Psoas muscle (tissue), 8 donors: ENCODE results near the gene FOXL1. TPM values are rescaled to one million over a fixed set of nuclear protein-coding genes. Genes with fewer than 3 reads are reported as not detected.

Experiments
- ATAC-seq, 4 donors: fragments of 200-7000 bp; cut with Tn5 transposase; one replicate each; pipeline ENCODE4 v1.9.1; 2020; ENCODE audit warnings: moderate library complexity in 3 of 4, mild to moderate bottlenecking in 2 of 4
- DNase-seq, 2 donors: peaks; one replicate each; pipeline ENCODE4 v3.0.0-alpha.2; 2020
- H3K27ac ChIP-seq: fragments of 200-600 bp; one replicate; pipeline ENCODE4 v1.8.0; 2022
- H3K27me3 ChIP-seq, 3 donors: fragments of 200-600 bp in 1 of 3; one replicate each; pipeline versions ENCODE4 v1.6.1 to v1.8.0; 2013 to 2022; ENCODE audit warnings: low read length in 2 of 3, mild to moderate bottlenecking in 2 of 3, moderate library complexity in 1 of 3; ENCODE audit not compliant: insufficient read depth in 3 of 3
- H3K36me3 ChIP-seq, 2 donors: fragments of 200-600 bp in 1 of 2; one replicate each; pipeline versions ENCODE4 v1.6.1 to v1.8.0; 2013 to 2022; ENCODE audit warnings: low read depth in 1 of 2, mild to moderate bottlenecking in 1 of 2, moderate library complexity in 1 of 2; ENCODE audit not compliant: insufficient read depth in 1 of 2
- H3K4me1 ChIP-seq: fragments of 200-600 bp; one replicate; pipeline ENCODE4 v1.8.0; 2022
- H3K4me3 ChIP-seq: fragments of 200-600 bp; one replicate; pipeline ENCODE4 v1.8.0; 2022; ENCODE audit warnings: mild to moderate bottlenecking
- H3K9me3 ChIP-seq: fragments of 200-600 bp; one replicate; pipeline ENCODE4 v1.8.0; 2022
- CTCF ChIP-seq: fragments of 200-600 bp; IDR thresholded peaks from one replicate; pipeline ENCODE4 v1.8.0; 2022; ENCODE audit warnings: antibody characterized with exemption
- WGBS, 3 donors: extraction: QIAGEN DNeasy Blood & Tissue Kit; methylation state at CpG; one replicate each; pipeline versions ENCODE4 v1.1.6 to v1.1.7; 2013; 5-methylcytosine and 5-hydroxymethylcytosine counted together
- intact Hi-C, 2 donors: fragments of 100-400 bp; cut with DNase I; formaldehyde crosslinking; loops; one replicate each; pipeline versions ENCODE4 v1.11.0 to v1.14.2; 2022
- polyA plus RNA-seq, 3 donors: library from polyadenylated mRNA; stranded (reverse); fragments of 200-250 nt; gene quantifications; one replicate each; pipeline ENCODE4 v1.2.3, GENCODE V29; 2013
- total RNA-seq, 4 donors: library from RNA; stranded (reverse); fragmentation: NEBNext Ultra II Directional in 2 of 4; extraction: Animal tissue kit (Norgen Biotek cat#: 25700) in 2 of 4; gene quantifications; one replicate each; pipeline versions ENCODE4 v1.2.1 to v1.2.4, GENCODE V29; 2021 to 2023
- donor health status: healthy with polysubstance abuse.
- donor health status: DM: no; HTN: no; CAD: no; lungs with moderate emphysema.
- donor health status: Bipolar disorder and iron deficiency.
- donor health status: healthy.
- donor health status: DM: yes; HTN: yes; CAD: no.
- donor health status: DM: no; HTN: no; CAD: no.
- donor health status: DM: no; HTN: no; CAD: no.
- donor health status: DM: yes; HTN: yes; CAD: no.

The FOXL1 gene
- total and polyA plus RNA-seq, 7 donors = 0.12 to 1.3 (median 0.22) TPM

- Histone ChIP-seq H3K36me3 (no peaks in the 10 kb centered on the region), H3K4me1 (no peaks in the 10 kb centered on the region), H3K4me3 (no peak overlapping the region), H3K27me3 (peaks cover 0 to 70% (median 23%) of the 10 kb centered on the region in 3 donors), H3K27ac (no peak overlapping the region), H3K9me3 (no peaks in the 10 kb centered on the region)
- intact Hi-C loops = no loop called here
- DNase-seq (no peak), ATAC-seq (no peak)
- 31 to 33% (median 32%) methylated on average over 13 of the region's 13 CpGs for WGBS, 3 donors
- TF ChIP-seq CTCF = no peak
Measured at GRCh38 chr16:86593913-86594620, 15.7 kb downstream of the FOXL1 start.

GRCh38 chr16:86594721-86595120, 16.4 kb downstream of the FOXL1 start:
- no peaks in the 10 kb centered on the region for H3K4me1 ChIP-seq
- ATAC-seq (no peak), DNase-seq (no peak)
- 24 to 38% (median 29%) methylated on average over 8 of the region's 8 CpGs for WGBS, 3 donors
- H3K9me3 ChIP-seq = no peaks in the 10 kb centered on the region
- TF ChIP-seq CTCF = no peak
- peaks cover 0 to 74% (median 23%) of the 10 kb centered on the region in 3 donors for H3K27me3 ChIP-seq
- intact Hi-C loops = no loop called here
- no peak overlapping the region for H3K27ac ChIP-seq
- no peak overlapping the region for H3K4me3 ChIP-seq
- no peaks in the 10 kb centered on the region for H3K36me3 ChIP-seq

GRCh38 chr16:86595983-86596605, 17.7 kb downstream of the FOXL1 start:
- Histone ChIP-seq H3K27me3 (peaks cover 0 to 73% (median 22%) of the 10 kb centered on the region in 3 donors), H3K36me3 (no peaks in the 10 kb centered on the region), H3K4me1 (no peaks in the 10 kb centered on the region), H3K27ac (no peak overlapping the region), H3K4me3 (no peak overlapping the region), H3K9me3 (no peaks in the 10 kb centered on the region)
- intact Hi-C loops = no loop called here
- no peak for ATAC-seq
- DNase-seq = no peak
- TF ChIP-seq CTCF = no peak
- WGBS, 3 donors = 44 to 66% (median 49%) methylated on average over 10 of the region's 10 CpGs

- Histone ChIP-seq H3K27ac (no peak overlapping the region), H3K4me1 (no peaks in the 10 kb centered on the region), H3K9me3 (no peaks in the 10 kb centered on the region), H3K4me3 (no peak overlapping the region), H3K36me3 (no peaks in the 10 kb centered on the region), H3K27me3 (peaks cover 0 to 66% (median 20%) of the 10 kb centered on the region in 3 donors)
- no peak for TF ChIP-seq CTCF
- DNase-seq = no peak
- 65 to 68% (median 65%) methylated on average over 18 of the region's 18 CpGs for WGBS, 3 donors
- intact Hi-C loops = no loop called here
- ATAC-seq = no peak
Measured at GRCh38 chr16:86597126-86597879, 19.0 kb downstream of the FOXL1 start.
